GM06990 (cell line): Measurements from ENCODE around the gene LOXHD1.

Source experiments
- DNase-seq: peaks from one replicate; pipeline ENCODE4 v3.0.0-alpha.2; 2011; ENCODE audit not compliant: insufficient read length; ENCODE audit errors: extremely low read depth
- H3K27me3 ChIP-seq: replicated peaks from 2 replicates; pipeline ENCODE4 v1.6.0; 2011; ENCODE audit warnings: low read length; ENCODE audit not compliant: control insufficient read depth, insufficient read depth
- H3K36me3 ChIP-seq: 2 replicates; pipeline ENCODE4 v1.5.1; 2011; ENCODE audit warnings: low read length; ENCODE audit not compliant: control insufficient read depth, insufficient read depth
- H3K4me3 ChIP-seq: replicated peaks from 2 replicates; pipeline ENCODE4 v1.5.1; 2011; ENCODE audit warnings: low read depth, mild to moderate bottlenecking, control low read depth, low read length
- TF ChIP-seq, protein P1 (sequence below): IDR thresholded peaks from 2 replicates; pipeline ENCODE4 v1.5.1; 2011; ENCODE audit warnings: low read length, control low read depth, mild to moderate bottlenecking, inconsistent platforms; ENCODE audit not compliant: insufficient read depth, poor library complexity, severe bottlenecking

The LOXHD1 gene

DNA sequence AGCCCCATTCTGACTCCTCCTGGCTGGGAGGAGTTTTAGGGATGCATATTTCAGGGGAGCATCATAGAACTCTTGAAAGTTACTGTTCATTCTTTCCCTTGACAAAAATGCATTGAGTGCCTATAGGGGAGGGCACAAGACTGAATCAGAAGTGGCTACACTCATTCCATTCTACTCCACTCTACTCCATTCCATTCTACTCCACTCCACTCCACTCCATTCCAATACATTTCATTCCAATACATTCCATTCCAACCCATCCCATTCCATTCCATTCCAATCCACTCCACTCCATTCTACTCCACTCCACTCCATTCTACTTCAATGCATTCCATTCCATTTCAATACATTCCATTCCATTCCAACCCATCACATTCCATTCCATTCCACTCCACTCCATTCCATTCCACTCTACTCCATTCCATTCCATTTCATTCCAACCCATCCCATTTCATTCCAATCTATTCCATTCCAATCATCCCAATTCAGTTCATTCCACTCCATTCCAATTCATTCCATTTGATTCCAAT, 110.8 kb downstream of the LOXHD1 start:
- no peak overlapping the region for H3K4me3 ChIP-seq
- peaks cover 2% of the 10 kb centered on the region; the same call in 1 of the 2 replicates for H3K27me3 ChIP-seq
- TF ChIP-seq, protein P1, sequence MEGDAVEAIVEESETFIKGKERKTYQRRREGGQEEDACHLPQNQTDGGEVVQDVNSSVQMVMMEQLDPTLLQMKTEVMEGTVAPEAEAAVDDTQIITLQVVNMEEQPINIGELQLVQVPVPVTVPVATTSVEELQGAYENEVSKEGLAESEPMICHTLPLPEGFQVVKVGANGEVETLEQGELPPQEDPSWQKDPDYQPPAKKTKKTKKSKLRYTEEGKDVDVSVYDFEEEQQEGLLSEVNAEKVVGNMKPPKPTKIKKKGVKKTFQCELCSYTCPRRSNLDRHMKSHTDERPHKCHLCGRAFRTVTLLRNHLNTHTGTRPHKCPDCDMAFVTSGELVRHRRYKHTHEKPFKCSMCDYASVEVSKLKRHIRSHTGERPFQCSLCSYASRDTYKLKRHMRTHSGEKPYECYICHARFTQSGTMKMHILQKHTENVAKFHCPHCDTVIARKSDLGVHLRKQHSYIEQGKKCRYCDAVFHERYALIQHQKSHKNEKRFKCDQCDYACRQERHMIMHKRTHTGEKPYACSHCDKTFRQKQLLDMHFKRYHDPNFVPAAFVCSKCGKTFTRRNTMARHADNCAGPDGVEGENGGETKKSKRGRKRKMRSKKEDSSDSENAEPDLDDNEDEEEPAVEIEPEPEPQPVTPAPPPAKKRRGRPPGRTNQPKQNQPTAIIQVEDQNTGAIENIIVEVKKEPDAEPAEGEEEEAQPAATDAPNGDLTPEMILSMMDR, result no peak
- no peak for DNase-seq
- no peaks in the 10 kb centered on the region for H3K36me3 ChIP-seq

DNA sequence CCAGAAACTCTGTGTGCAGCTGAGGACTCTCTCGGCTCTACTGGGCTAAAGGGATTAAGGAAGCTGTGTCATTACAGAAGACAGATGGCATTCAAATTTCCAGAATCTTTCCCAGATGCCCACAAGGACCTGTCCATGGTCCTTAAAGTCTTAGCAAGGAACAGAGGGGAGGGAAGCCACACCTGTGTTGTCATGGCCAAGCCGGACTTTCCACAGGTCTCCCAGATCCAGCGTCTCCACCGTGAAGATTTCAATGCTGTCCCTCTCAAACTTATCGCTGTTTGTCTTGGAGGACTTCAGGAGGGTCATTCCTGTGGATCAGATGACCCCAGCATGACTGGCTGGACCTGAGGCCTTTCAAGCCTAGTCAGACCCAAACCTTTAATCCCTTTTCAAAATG, 114.5 kb downstream of the LOXHD1 start:
- DNase-seq, result no peak
- peaks cover 2% of the 10 kb centered on the region; the same call in 1 of the 2 replicates for H3K27me3 ChIP-seq
- H3K4me3 ChIP-seq, result no peak overlapping the region
- TF ChIP-seq, protein P1, result no peak
- no peaks in the 10 kb centered on the region for H3K36me3 ChIP-seq

DNA sequence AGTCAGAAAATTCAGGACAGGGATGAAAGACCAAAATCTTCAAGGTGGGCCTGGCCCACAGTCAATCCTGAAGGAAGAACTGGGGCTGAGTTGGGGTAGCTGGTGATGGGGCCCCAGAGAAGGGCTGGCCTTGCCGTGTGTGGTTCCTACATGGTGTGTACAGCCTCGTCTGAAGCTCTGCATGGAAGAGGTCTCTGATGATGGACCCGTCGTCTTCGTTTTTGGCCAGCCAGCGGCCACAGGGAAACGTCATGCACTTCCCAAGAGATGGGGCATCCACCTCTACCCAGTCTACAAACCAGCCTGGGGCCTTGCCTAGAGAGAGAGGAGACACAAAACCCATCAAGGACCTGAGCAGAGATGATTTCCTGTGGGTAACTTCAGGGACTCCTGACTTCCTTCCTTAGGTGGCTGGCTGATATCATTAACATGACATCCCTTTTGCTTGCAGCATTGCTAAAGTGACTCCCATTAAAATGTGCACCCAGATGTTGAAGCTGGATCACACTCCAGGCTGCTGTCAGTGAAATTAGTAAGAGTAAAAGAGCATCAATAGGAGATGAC, 115.3 kb downstream of the LOXHD1 start:
- Histone ChIP-seq H3K4me3 (no peak overlapping the region), H3K27me3 (no peaks in the 10 kb centered on the region; the same call in 1 of the 2 replicates), H3K36me3 (no peaks in the 10 kb centered on the region)
- no peak for DNase-seq
- TF ChIP-seq, protein P1, result no peak

DNA sequence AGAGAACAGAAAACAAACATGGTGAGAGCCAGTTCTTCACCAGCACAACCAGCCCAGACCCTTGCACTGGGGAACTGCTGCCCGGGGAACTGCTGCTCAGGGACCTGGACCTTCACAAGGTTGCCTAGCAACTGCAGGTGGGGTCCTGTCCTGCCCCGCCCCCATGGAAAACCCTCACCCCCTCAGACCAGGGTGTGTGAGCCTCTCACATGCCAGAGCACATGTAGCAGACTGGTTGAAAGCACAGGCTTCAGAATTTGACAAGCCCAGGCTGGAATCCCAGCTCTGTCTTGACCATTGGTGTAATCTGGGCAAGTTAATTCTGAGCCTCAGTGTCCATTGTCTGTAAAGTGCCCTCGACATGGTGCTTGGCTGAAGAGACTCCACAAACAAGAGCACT, 118.6 kb downstream of the LOXHD1 start:
- Histone ChIP-seq H3K27me3 (no peaks in the 10 kb centered on the region), H3K4me3 (no peak overlapping the region), H3K36me3 (no peaks in the 10 kb centered on the region)
- no peak for DNase-seq
- TF ChIP-seq, protein P1, result no peak

DNA sequence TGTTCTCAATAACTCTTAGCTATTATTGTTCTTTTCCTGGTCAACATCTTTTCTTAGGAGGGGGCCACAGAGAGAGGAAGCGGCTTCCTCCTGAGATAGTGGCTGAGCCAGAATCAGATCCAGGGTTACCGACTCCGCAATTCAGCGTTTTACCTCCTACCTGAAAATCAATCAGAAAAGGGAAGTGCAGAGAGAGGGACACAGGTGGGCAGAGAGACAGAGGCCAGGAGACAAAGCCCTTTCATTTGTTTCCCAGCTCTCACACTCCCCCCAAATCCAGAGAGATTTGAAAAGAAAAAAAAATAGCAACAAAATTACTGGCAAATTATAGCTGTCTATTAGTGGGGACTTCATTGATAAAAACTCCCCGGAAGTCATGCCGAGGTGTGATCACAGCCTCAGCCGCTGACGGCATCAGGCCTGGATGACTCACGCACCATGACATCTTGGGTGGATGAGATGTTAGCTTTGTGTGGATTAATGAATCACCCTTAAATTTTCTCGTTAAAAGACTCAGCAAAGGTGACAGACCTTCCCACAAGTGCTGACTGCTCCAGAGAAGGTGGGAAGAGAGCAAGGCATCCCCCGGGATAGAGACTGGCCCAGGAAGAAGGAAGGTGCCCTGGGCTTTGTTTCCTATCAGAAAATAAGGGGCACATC, 120.7 kb downstream of the LOXHD1 start:
- no peaks in the 10 kb centered on the region; the same call in 1 of the 2 replicates for H3K27me3 ChIP-seq
- H3K4me3 ChIP-seq, result no peak overlapping the region
- DNase-seq, result no peak
- TF ChIP-seq, protein P1, result no peak
- H3K36me3 ChIP-seq, result no peaks in the 10 kb centered on the region
